CD4-positive, alpha-beta T cell (primary cell): ENCODE results near the gene HDGFL3. TPM values are rescaled to one million over a fixed set of nuclear protein-coding genes. Genes with fewer than 3 reads are reported as not detected.

Source experiments
- ATAC-seq: fragments of 200-7000 bp; cut with Tn5 transposase; one replicate; pipeline ENCODE4 v1.10.0; 2022; ENCODE audit warnings: mild to moderate bottlenecking; ENCODE audit not compliant: poor library complexity
- CTCF ChIA-PET: fragments of 350-600 bp; sonication (Branson Sonifier 250); formaldehyde crosslinking; loops from one replicate; lab custom pipeline; 2021; ENCODE audit warnings: antibody characterized with exemption, inconsistent platforms; lab: Charles Lee
- POLR2A ChIA-PET: fragments of 350-600 bp; sonication (Branson Sonifier 250); formaldehyde crosslinking; loops from one replicate; lab custom pipeline; 2021; ENCODE audit warnings: antibody characterized with exemption, inconsistent platforms; lab: Charles Lee
- DNase-seq, 14 experiments: peaks; one replicate each; pipeline ENCODE4 v3.0.0-alpha.2; 2013 to 2020; ENCODE audit warnings: mixed read lengths in 2 of 14
- H3K27ac ChIP-seq, 2 donors: one replicate each; pipeline versions ENCODE4 v1.5.1 to v1.7.0; 2013; ENCODE audit warnings: low read length in 2 of 2, low read depth in 1 of 2, mild to moderate bottlenecking in 1 of 2
- H3K27me3 ChIP-seq, 2 experiments: 1 replicate in 1 of 2; 2 replicates in 1 of 2; pipeline versions ENCODE4 v1.6.1 to v1.7.0; 2013; ENCODE audit warnings: low read length in 2 of 2, control low read depth in 1 of 2, mild to moderate bottlenecking in 1 of 2, moderate library complexity in 1 of 2; ENCODE audit not compliant: insufficient read depth in 2 of 2, control insufficient read depth in 1 of 2
- H3K36me3 ChIP-seq: one replicate; pipeline ENCODE4 v1.6.1; 2013; ENCODE audit warnings: low read length, control low read depth; ENCODE audit not compliant: insufficient read depth
- H3K4me1 ChIP-seq: one replicate; pipeline ENCODE4 v1.6.1; 2013; ENCODE audit warnings: low read length, control low read depth; ENCODE audit not compliant: insufficient read depth
- H3K4me3 ChIP-seq: one replicate; pipeline ENCODE4 v1.5.1; 2013; ENCODE audit warnings: mild to moderate bottlenecking, low read length, moderate library complexity
- H3K9me3 ChIP-seq, 2 experiments: 1 replicate in 1 of 2; 2 replicates in 1 of 2; pipeline versions ENCODE4 v1.6.1 to v1.7.0; 2013; ENCODE audit warnings: low read length in 2 of 2, mild to moderate bottlenecking in 2 of 2, control low read depth in 1 of 2, moderate library complexity in 1 of 2; ENCODE audit not compliant: control insufficient read depth in 1 of 2, insufficient read depth in 1 of 2
- H3K27ac Mint-ChIP-seq: one replicate; pipeline ENCODE4 v1.8.0; 2020; ENCODE audit warnings: mixed read lengths
- H3K27me3 Mint-ChIP-seq: one replicate; pipeline ENCODE4 v1.8.0; 2021; ENCODE audit warnings: mixed read lengths
- H3K36me3 Mint-ChIP-seq: one replicate; pipeline ENCODE4 v1.8.0; 2021; ENCODE audit warnings: low read depth, mixed read lengths
- H3K4me1 Mint-ChIP-seq: one replicate; pipeline ENCODE4 v1.8.0; 2021; ENCODE audit warnings: low read depth, mixed read lengths
- H3K4me3 Mint-ChIP-seq: one replicate; pipeline ENCODE4 v1.8.0; 2020; ENCODE audit warnings: mild to moderate bottlenecking, mixed read lengths
- H3K9me3 Mint-ChIP-seq: one replicate; pipeline ENCODE4 v1.8.0; 2020; ENCODE audit warnings: mixed read lengths
- intact Hi-C, 2 experiments: fragments of 100-400 bp; cut with DNase I in 1 of 2; cut with micrococcal nuclease in 1 of 2; formaldehyde crosslinking; loops; one replicate each; pipeline versions ENCODE4 v1.15.1 to v1.9.0; 2023 to 2025; cut with DNase I, micrococcal nuclease
- total RNA-seq, 174 experiments: library from RNA in 2 of 174; stranded (reverse) in 2 of 174; gene quantifications; one replicate each; pipeline ENCODE4 v1.2.3 and lab custom pipeline; 2021 to 2026
- TF ChIP-seq, protein P1 (sequence below): fragments of 200-600 bp; IDR thresholded peaks from one replicate; pipeline ENCODE4 v1.8.0; 2022; ENCODE audit warnings: antibody characterized with exemption, mild to moderate bottlenecking

The HDGFL3 gene
- total RNA-seq, 2 experiments from 2014 or later = 5.5 to 5.9 TPM

DNA sequence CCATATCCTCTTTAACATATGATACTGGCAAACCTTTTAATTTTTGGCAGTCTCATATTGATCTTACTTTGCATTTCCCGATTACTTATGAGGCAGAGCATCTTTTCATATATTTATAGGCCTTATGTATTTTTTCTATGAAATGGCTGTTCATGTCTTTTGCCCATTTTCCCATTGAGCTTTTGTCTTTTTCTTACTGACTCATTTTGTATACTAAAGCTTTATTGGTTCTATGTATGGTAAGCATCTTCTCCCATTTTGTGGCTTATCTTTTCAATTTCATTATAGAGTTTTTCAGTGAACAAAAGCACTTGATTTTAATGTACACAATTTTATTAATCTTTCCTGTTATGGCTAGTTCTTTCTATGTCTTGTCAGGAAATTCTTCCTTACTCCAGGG lies 17.2 kb downstream of the HDGFL3 start:
- no peaks in the 10 kb centered on the region for H3K4me1 ChIP-seq
- POLR2A ChIA-PET = no interaction called here
- DNase-seq (no peak), ATAC-seq (no peak)
- no peaks in the 10 kb centered on the region for H3K9me3 ChIP-seq
- no peaks in the 10 kb centered on the region for H3K36me3 Mint-ChIP-seq
- H3K9me3 Mint-ChIP-seq = no peaks in the 10 kb centered on the region
- H3K4me1 Mint-ChIP-seq = no peaks in the 10 kb centered on the region
- intact Hi-C loops = no loop called here
- peaks cover 16% of the 10 kb centered on the region for H3K27me3 Mint-ChIP-seq
- no peak overlapping the region for H3K27ac Mint-ChIP-seq
- peaks cover 5 to 9% of the 10 kb centered on the region in 2 experiments for H3K27me3 ChIP-seq
- H3K4me3 Mint-ChIP-seq = no peak overlapping the region
- CTCF ChIA-PET = no interaction called here
- TF ChIP-seq, protein P1, sequence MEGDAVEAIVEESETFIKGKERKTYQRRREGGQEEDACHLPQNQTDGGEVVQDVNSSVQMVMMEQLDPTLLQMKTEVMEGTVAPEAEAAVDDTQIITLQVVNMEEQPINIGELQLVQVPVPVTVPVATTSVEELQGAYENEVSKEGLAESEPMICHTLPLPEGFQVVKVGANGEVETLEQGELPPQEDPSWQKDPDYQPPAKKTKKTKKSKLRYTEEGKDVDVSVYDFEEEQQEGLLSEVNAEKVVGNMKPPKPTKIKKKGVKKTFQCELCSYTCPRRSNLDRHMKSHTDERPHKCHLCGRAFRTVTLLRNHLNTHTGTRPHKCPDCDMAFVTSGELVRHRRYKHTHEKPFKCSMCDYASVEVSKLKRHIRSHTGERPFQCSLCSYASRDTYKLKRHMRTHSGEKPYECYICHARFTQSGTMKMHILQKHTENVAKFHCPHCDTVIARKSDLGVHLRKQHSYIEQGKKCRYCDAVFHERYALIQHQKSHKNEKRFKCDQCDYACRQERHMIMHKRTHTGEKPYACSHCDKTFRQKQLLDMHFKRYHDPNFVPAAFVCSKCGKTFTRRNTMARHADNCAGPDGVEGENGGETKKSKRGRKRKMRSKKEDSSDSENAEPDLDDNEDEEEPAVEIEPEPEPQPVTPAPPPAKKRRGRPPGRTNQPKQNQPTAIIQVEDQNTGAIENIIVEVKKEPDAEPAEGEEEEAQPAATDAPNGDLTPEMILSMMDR = no peak
- no peaks in the 10 kb centered on the region for H3K36me3 ChIP-seq
- no peak overlapping the region for H3K4me3 ChIP-seq
- H3K27ac ChIP-seq = no peak overlapping the region

DNA sequence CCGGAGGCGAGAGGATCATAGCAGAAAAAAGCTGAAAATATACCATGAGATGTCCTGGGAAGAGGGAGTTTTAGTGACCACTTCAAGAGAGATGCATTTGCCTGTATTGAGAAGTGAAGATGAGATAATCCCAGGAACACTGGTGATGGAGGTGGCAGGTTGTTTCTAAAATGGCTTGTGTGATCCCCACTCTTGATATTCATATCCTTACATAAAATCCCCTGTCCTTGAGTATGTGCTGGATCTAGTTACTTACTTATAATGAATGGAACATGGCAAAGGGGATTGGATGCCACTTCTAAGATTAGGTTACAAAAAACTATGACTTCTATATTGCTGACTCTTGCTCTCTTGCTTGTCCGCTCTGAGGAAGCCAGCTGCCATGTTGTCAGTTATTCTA lies 22.1 kb downstream of the HDGFL3 start:
- POLR2A ChIA-PET = no interaction called here
- H3K9me3 Mint-ChIP-seq = no peaks in the 10 kb centered on the region
- no peaks in the 10 kb centered on the region for H3K36me3 Mint-ChIP-seq
- CTCF ChIA-PET = no interaction called here
- Histone ChIP-seq H3K4me3 (no peak overlapping the region), H3K27ac (no peak overlapping the region), H3K4me1 (no peaks in the 10 kb centered on the region), H3K9me3 (no peaks in the 10 kb centered on the region), H3K27me3 (no peaks in the 10 kb centered on the region), H3K36me3 (no peaks in the 10 kb centered on the region)
- H3K27me3 Mint-ChIP-seq = no peaks in the 10 kb centered on the region
- H3K4me3 Mint-ChIP-seq = no peak overlapping the region
- TF ChIP-seq, protein P1 = no peak
- intact Hi-C loops = no loop called here
- DNase-seq = no peak
- H3K4me1 Mint-ChIP-seq = no peaks in the 10 kb centered on the region
- no peak overlapping the region for H3K27ac Mint-ChIP-seq
- no peak for ATAC-seq

DNA sequence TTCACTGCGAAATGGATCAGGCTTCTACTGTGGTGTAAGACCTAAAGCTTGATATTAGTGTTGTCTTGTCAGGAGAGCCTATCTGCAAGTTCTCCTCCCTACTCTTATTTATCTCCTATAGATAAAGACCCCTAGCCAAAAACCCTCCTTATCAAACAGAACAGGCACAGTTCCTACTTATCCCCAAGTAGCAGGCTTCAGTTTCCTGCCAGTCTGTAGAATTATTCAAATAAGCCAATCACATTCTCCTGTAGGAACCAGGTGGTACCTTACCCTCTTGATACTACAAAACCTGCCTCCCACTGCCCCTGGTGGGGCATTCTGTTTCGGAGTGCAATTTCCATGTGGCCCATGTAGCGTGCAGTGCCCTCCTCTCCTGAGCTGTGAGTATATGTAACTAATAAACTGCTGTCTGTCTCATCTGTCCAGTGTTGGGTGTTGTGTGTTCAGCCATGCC lies 28.7 kb downstream of the HDGFL3 start:
- POLR2A ChIA-PET = no interaction called here

More for the DNA sequence above, 28.7 kb downstream of the HDGFL3 start:
- no peak for ATAC-seq
- Mint-ChIP-seq H3K27ac (no peak overlapping the region), H3K9me3 (no peaks in the 10 kb centered on the region), H3K36me3 (no peaks in the 10 kb centered on the region), H3K4me3 (no peak overlapping the region), H3K27me3 (no peaks in the 10 kb centered on the region), H3K4me1 (no peaks in the 10 kb centered on the region)
- Histone ChIP-seq H3K9me3 (no peaks in the 10 kb centered on the region), H3K27ac (no peak overlapping the region), H3K27me3 (no peaks in the 10 kb centered on the region), H3K4me1 (no peaks in the 10 kb centered on the region), H3K4me3 (no peak overlapping the region), H3K36me3 (no peaks in the 10 kb centered on the region)
- TF ChIP-seq, protein P1 = no peak
- CTCF ChIA-PET = no interaction called here
- intact Hi-C loops = no loop called here
- DNase-seq = no peak
